Muscle of arm (tissue), 12 donors: ENCODE measurements around the gene ALS2CL. TPM values are rescaled to one million over a fixed set of nuclear protein-coding genes. Genes with fewer than 3 reads are reported as not detected.

ENCODE experiments used
- DNase-seq: peaks from one replicate; pipeline ENCODE4 v3.0.0-alpha.2; 2013
- polyA plus RNA-seq, 12 donors: library from polyadenylated mRNA; unstranded; fragments of 120-200 nt; gene quantifications; one replicate each; pipeline ENCODE4 v1.2.1, GENCODE V29; 2013; ENCODE audit not compliant: insufficient read length in 12 of 12

The ALS2CL gene
- polyA plus RNA-seq, 12 donors: 3.1 to 24.7 (median 6.7) TPM; not detected in 1

GRCh38 chr3:46639221-46639620 is 54.3 kb downstream of the ALS2CL start:
- no peak for DNase-seq

DNA sequence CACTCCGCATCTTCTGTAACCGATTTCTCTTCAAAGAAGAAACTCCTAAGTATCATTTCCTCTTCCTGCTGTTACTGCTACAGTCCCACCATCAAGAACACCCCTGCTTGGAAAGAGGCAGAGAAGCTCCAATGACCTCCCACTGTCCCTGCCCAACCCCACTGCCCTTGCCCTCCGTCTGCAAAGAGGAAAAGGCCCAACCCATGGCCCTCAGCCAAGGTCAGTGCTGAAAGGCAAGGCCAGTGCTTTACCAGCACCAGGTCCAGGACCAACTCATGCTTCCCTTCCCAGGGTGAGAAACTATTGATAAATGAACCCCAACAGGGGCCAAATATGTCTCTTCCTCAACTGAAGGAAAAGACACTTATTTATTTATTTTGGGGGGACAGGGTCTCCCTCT is 58.6 kb downstream of the ALS2CL start:
- no peak for DNase-seq

DNA sequence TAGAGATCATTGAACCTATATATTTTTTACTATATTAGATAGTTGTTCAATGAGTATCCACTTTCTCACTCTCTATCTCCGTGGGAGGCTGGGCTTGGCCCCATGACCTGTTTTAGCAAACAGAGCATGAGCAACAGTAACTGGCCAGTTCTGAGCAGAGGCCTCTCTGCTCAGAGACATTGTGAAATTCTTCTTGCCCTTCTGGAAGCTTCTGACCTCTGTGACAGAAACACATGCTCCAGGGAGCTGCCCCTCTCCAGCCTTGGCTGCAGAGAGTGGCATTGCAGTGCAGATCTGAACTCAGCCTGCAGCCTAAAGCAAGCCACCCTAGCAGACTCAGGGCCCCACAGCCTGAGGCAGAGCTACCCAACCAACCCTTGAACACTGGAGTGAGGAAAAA is 60.7 kb downstream of the ALS2CL start:
- DNase-seq: no peak

- DNase-seq: peak; percentile 85
These were observed 63.6 kb downstream of the ALS2CL start for GRCh38 chr3:46629551-46630517.

GRCh38 chr3:46628901-46629369 is 64.5 kb downstream of the ALS2CL start:
- DNase-seq: peak; percentile 53

- no peak for DNase-seq
These were observed 66.4 kb downstream of the ALS2CL start for GRCh38 chr3:46627078-46627477.

DNA sequence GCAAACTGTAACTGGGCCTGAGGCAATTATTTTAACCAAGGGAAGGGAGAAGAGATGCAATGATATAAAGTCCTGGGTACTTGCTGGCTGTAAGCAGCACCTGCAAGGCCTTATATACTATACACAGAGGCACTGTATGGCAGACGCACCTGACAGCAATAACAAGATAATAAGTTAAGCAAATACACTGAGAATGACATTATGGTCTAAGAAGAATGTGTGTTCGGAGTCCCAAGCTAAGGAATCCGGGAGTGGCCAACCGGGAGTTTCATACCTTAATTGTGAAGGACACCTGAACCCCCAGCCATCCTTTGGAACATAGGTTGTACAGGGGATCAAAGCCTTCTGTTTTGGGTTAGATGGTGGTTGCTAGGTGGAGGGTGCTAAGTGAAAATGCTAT is 67.4 kb downstream of the ALS2CL start:
- DNase-seq: no peak

- DNase-seq: no peak
These were observed 68.4 kb downstream of the ALS2CL start for GRCh38 chr3:46624975-46625490.

GRCh38 chr3:46624533-46624932 is 68.9 kb downstream of the ALS2CL start:
- no peak for DNase-seq

DNA sequence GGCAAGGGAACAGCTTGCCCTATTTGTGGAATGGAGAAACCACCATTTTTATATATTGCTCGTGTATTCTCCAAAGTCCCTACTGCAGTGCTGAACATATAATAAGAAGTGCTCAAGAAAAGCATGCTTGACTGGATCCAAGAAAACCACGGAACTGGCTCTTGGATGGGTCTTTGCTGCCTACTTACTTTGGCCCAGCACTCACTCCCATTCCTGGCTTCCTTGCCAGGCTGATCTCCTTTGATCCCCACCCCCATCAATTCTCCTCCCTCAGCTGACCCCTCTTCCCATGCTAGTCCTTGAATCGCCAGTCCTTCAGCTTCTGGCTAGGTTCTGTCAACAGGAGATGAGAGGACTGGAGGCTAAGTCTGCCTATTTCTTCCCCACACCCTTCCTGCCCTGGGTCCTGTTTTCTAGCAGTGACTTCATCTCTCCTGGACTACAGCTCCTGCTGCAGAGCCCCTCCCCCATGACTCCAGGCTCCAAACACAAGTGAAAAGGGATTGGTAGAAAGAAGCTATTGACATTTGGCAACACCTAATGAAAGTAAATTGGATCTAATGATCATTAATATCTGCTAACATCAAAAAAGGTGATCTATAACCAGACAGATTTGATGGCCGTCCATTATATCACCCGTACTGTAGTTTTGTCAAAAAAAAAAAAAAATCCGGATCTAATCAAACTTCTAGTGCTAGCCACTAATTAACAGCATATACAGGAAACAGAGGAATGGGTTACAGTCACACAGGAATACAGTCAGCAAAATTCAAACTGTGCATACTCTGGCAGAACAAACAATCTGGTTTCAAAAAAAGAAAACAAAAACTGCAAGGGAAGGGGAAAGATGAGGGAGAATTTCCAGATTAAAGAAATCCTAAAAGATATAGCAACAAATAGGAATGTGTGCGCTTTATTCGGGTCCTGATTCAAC is 73.4 kb downstream of the ALS2CL start:
- DNase-seq: no peak

Other genes with a start within 250 kb of the ALS2CL start
- gene LTF, start 228.8 kb downstream of the ALS2CL start, polyA plus RNA-seq: 1 to 10 TPM in 10 of 12 donors, not detected in 2; 1.0 to 6.1 (median 1.9) TPM
- gene RTP3, start 195.7 kb downstream of the ALS2CL start, polyA plus RNA-seq: under 1 TPM in 1 of 12 donors, not detected in 11; 0.09 TPM
- gene LRRC2, start 127.4 kb downstream of the ALS2CL start, polyA plus RNA-seq: 1 to 10 TPM in 11 of 12 donors, not detected in 1; 2.2 to 6.6 (median 4.2) TPM
- under 1 TPM in 10 of 12 donors, not detected in 2; 0.12 to 0.46 (median 0.31) TPM for gene FAM240A, start 81.2 kb downstream of the ALS2CL start, polyA plus RNA-seq
- 1 to 10 TPM in 2 of 12 donors, under 1 TPM in 8, not detected in 2; 0.56 to 2.2 (median 0.82) TPM for gene TMIE, start 7.7 kb upstream of the ALS2CL start, polyA plus RNA-seq
- gene PRSS50, start 24.2 kb upstream of the ALS2CL start, polyA plus RNA-seq: 1 to 10 TPM in 1 of 12 donors, under 1 TPM in 7, not detected in 4; 0.10 to 1.1 (median 0.20) TPM
- 100 to 1,000 TPM in 11 of 12 donors, not detected in 1; 125 to 694 (median 337) TPM for gene MYL3, start 169.8 kb upstream of the ALS2CL start, polyA plus RNA-seq
- 100 to 1,000 TPM in 1 of 12 donors, 10 to 100 TPM in 3, 1 to 10 TPM in 7, not detected in 1; 5.6 to 130 (median 9.3) TPM for gene PTH1R, start 184.0 kb upstream of the ALS2CL start, polyA plus RNA-seq